Neutrophil (primary cell): ENCODE results near the gene PARD3.
"Not testable (repeated sequence)": the region's sequence is repeated elsewhere in the genome, so short reads cannot be mapped to it uniquely, and the experiment has no call there.

Source experiments
- H3K27ac ChIP-seq: fragments of 200-600 bp; sonication (generic); 2 replicates; pipeline ENCODE4 v1.5.1; 2016; ENCODE audit warnings: mild to moderate bottlenecking, moderate library complexity
- H3K27me3 ChIP-seq: fragments of 200-600 bp; sonication (generic); 2 replicates; pipeline ENCODE4 v1.6.0; 2016; ENCODE audit warnings: mild to moderate bottlenecking
- H3K36me3 ChIP-seq: fragments of 200-600 bp; sonication (generic); 2 replicates; pipeline ENCODE4 v1.5.1; 2017
- H3K4me1 ChIP-seq, 2 experiments: fragments of 200-600 bp in 1 of 2; sonication (generic) in 1 of 2; 1 replicate in 1 of 2; 2 replicates in 1 of 2; pipeline versions ENCODE4 v1.5.1 to v1.6.1; 2013 to 2016; ENCODE audit warnings: low read depth in 1 of 2, low read length in 1 of 2, mild to moderate bottlenecking in 1 of 2, moderate library complexity in 1 of 2; ENCODE audit not compliant: control insufficient read depth in 1 of 2, insufficient read depth in 1 of 2
- H3K4me3 ChIP-seq, 2 experiments: fragments of 200-600 bp in 1 of 2; sonication (generic) in 1 of 2; 1 replicate in 1 of 2; 2 replicates in 1 of 2; pipeline ENCODE4 v1.5.1; 2013 to 2016; ENCODE audit warnings: low read depth in 1 of 2, low read length in 1 of 2, mild to moderate bottlenecking in 1 of 2, moderate library complexity in 1 of 2
- H3K9me3 ChIP-seq: fragments of 200-600 bp; sonication (generic); 2 replicates; pipeline ENCODE4 v1.5.1; 2016
- CTCF ChIP-seq: fragments of 200-600 bp; sonication (generic); IDR thresholded peaks from 2 replicates; pipeline ENCODE4 v1.5.1; 2016; ENCODE audit warnings: antibody characterized with exemption

Gene PARD3

GRCh38 chr10:34275626-34276130, 539.4 kb downstream of the PARD3 start:
- TF ChIP-seq CTCF = no peak
- no peak overlapping the region for H3K4me3 ChIP-seq
- H3K9me3 ChIP-seq = no peaks in the 10 kb centered on the region
- H3K27me3 ChIP-seq = no peaks in the 10 kb centered on the region
- H3K36me3 ChIP-seq = no peaks in the 10 kb centered on the region
- H3K27ac ChIP-seq = no peak overlapping the region
- H3K4me1 ChIP-seq = no peaks in the 10 kb centered on the region

GRCh38 chr10:34274906-34275305, 540.2 kb downstream of the PARD3 start:
- no peak overlapping the region for H3K27ac ChIP-seq
- H3K36me3 ChIP-seq = no peaks in the 10 kb centered on the region
- H3K4me3 ChIP-seq = no peak overlapping the region
- H3K27me3 ChIP-seq = no peaks in the 10 kb centered on the region
- no peaks in the 10 kb centered on the region for H3K4me1 ChIP-seq
- H3K9me3 ChIP-seq = no peaks in the 10 kb centered on the region
- no peak for TF ChIP-seq CTCF

GRCh38 chr10:34273340-34273739, 541.8 kb downstream of the PARD3 start:
- H3K36me3 ChIP-seq = no peaks in the 10 kb centered on the region
- H3K9me3 ChIP-seq = no peaks in the 10 kb centered on the region
- H3K4me3 ChIP-seq = no peak overlapping the region
- H3K27me3 ChIP-seq = no peaks in the 10 kb centered on the region
- no peak for TF ChIP-seq CTCF
- H3K27ac ChIP-seq = no peak overlapping the region
- H3K4me1 ChIP-seq = no peaks in the 10 kb centered on the region

GRCh38 chr10:34272316-34272715, 542.8 kb downstream of the PARD3 start:
- H3K9me3 ChIP-seq = no peaks in the 10 kb centered on the region
- H3K4me3 ChIP-seq = no peak overlapping the region
- no peaks in the 10 kb centered on the region for H3K36me3 ChIP-seq

GRCh38 chr10:34268410-34268809, 546.7 kb downstream of the PARD3 start:
- not testable (repeated sequence) for H3K27me3 ChIP-seq, H3K9me3 ChIP-seq, H3K27ac ChIP-seq, H3K4me3 ChIP-seq, H3K4me1 ChIP-seq, H3K36me3 ChIP-seq

More at GRCh38 chr10:34272316-34272715, 542.8 kb downstream of the PARD3 start:
- Histone ChIP-seq H3K27me3 (no peaks in the 10 kb centered on the region), H3K4me1 (no peaks in the 10 kb centered on the region), H3K27ac (no peak overlapping the region)
- TF ChIP-seq CTCF = no peak

GRCh38 chr10:34262985-34263384, 552.1 kb downstream of the PARD3 start:
- no peak for TF ChIP-seq CTCF
- Histone ChIP-seq H3K36me3 (no peaks in the 10 kb centered on the region), H3K27me3 (no peaks in the 10 kb centered on the region), H3K27ac (no peak overlapping the region), H3K9me3 (no peaks in the 10 kb centered on the region), H3K4me3 (no peak overlapping the region), H3K4me1 (no peaks in the 10 kb centered on the region)
